GM18951 (cell line): ENCODE measurements around the gene PGLYRP2.
"Not testable (repeated sequence)": the region's sequence is repeated elsewhere in the genome, so short reads cannot be mapped to it uniquely, and the experiment has no call there.

Experiments used
- POLR2A ChIP-seq: IDR thresholded peaks from 4 replicates; pipeline ENCODE4 v1.6.1; 2011; ENCODE audit warnings: mild to moderate bottlenecking; ENCODE audit not compliant: insufficient read length, insufficient read depth; ENCODE audit errors: extremely low read depth
- in situ Hi-C: fragments of 300-500 bp; cut with MboI; formaldehyde crosslinking; loops from one replicate; pipeline ENCODE4 v1.12.0; 2022; ENCODE audit warnings: low sequenced_read_pairs, mixed read lengths, inconsistent platforms; ENCODE audit not compliant: unreplicated experiment

Gene PGLYRP2

GRCh38 chr19:15479391-15480345 lies at the start of gene PGLYRP2:
TSS of gene PGLYRP2 (minus strand) at chr19:15479501. CDS start at chr19:15479371, 130 bp downstream.
- in situ Hi-C loops: no loop called here
- TF ChIP-seq POLR2A: no peak

- in situ Hi-C loops: no loop called here
- no peak for TF ChIP-seq POLR2A
These were observed 48.4 kb upstream of the PGLYRP2 start for GRCh38 chr19:15527705-15528104.

GRCh38 chr19:15526408-15526807 lies 47.1 kb upstream of the PGLYRP2 start:
- in situ Hi-C loops: no loop called here
- TF ChIP-seq POLR2A: no peak

GRCh38 chr19:15525291-15525690 lies 46.0 kb upstream of the PGLYRP2 start:
- no peak for TF ChIP-seq POLR2A
- in situ Hi-C loops: no loop called here

- in situ Hi-C loops: no loop called here
- TF ChIP-seq POLR2A: no peak
These were observed 45.5 kb upstream of the PGLYRP2 start for GRCh38 chr19:15524781-15525180.

GRCh38 chr19:15519433-15519976 lies 40.2 kb upstream of the PGLYRP2 start:
- in situ Hi-C loops: no loop called here
- TF ChIP-seq POLR2A: no peak

GRCh38 chr19:15517778-15518177 lies 38.5 kb upstream of the PGLYRP2 start:
- in situ Hi-C loops: no loop called here
- TF ChIP-seq POLR2A: no peak

GRCh38 chr19:15516363-15516762 lies 37.1 kb upstream of the PGLYRP2 start:
- in situ Hi-C loops: no loop called here
- no peak for TF ChIP-seq POLR2A

GRCh38 chr19:15515227-15515625 lies 35.9 kb upstream of the PGLYRP2 start:
- in situ Hi-C loops: not testable (repeated sequence)

GRCh38 chr19:15511671-15512424 lies 32.5 kb upstream of the PGLYRP2 start:
- TF ChIP-seq POLR2A: no peak
- in situ Hi-C loops: no loop called here

- no peak for TF ChIP-seq POLR2A
- in situ Hi-C loops: no loop called here
These were observed 28.9 kb upstream of the PGLYRP2 start, which contains the start of gene CYP4F22 for GRCh38 chr19:15508035-15508710. TSS of gene CYP4F22 (plus strand) at chr19:15508525. CDS start at chr19:15525337, 16,812 bp downstream.

GRCh38 chr19:15507068-15508034 lies 28.1 kb upstream of the PGLYRP2 start:
- no peak for TF ChIP-seq POLR2A

More at GRCh38 chr19:15507068-15508034, 28.1 kb upstream of the PGLYRP2 start:
- in situ Hi-C loops: no loop called here
